ENCODE results near the gene AP2A2. TPM values are rescaled to one million over a fixed set of nuclear protein-coding genes. Genes with fewer than 3 reads are reported as not detected.

The AP2A2 gene
- total RNA-seq, 6 experiments from 2014 or later: 41.4 to 66.7 (median 53.8) TPM

DNA sequence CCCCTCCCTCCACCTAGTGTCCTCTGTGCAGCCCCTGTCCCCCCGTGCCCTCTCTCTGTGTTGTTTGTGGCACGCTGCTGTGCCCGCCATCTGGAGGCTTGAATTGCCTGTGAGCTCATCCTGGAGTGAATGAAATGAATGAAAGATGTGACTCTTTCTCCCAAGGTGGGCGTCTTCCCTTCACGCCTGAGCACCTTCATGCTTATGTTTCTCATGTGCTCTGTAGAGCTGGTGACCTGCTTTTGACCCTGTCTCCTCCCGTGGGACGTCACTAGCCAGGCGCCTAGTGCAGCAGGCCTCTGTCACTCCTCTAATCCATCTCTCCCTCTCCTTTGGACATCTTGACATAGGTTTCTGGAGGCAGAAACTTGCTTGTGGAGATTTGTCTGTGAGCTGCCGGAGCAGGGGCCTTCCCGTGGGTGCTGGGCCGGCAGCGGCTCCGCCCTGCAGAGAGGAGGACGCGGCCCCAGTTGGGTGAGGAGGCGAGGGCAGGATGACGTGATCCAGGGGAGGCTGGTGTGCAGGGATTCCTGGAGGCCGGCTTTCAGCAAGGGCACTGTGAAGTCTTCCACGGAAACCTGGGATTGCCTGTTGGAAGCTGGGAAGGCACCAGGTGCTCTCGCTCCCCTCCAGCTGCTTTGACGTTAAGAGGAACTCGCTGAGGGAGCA is 70.2 kb downstream of the AP2A2 start:
- H3K4me1 ChIP-seq: no peaks in the 10 kb centered on the region
- DNase-seq: no peak
- H3K27me3 ChIP-seq: no peaks in the 10 kb centered on the region
- intact Hi-C loops (cut with DNase I): no loop called here
- no peak for ATAC-seq
- TF ChIP-seq POLR2A (IDR thresholded peaks at IDR 0.05): no peak
- H3K9me3 ChIP-seq: no peaks in the 10 kb centered on the region
- peaks cover 0 to 45% (median 24%) of the 10 kb centered on the region in 4 donors for H3K36me3 ChIP-seq
- WGBS (ENCODE audit: insufficient coverage, low coverage, low lambda C conversion rate, missing lambda C conversion rate): 74% methylated on average over 10 of the region's 22 CpGs
- H3K4me3 ChIP-seq: no peak overlapping the region
- no peak overlapping the region for H3K27ac ChIP-seq

DNA sequence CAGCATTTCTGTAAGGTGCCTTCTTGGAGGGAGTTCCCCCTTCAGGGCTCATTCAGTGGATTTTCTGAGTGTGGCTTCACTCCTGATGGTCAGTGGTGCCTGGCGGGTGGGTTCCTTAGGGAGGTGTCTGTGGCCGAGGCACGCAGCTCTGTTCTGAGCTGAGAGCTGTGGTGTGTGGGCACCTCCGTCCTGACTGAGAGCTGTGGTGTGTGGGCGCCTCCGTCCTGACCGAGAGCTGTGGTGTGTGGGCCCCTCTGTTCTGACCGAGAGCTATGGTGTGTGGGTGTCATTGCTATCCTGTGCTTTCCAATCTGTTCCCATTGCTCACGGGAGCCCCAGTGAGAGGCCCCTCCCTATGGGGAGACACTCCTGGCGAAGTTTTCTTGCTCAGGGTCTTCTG is 71.0 kb downstream of the AP2A2 start:
- WGBS (ENCODE audit: insufficient coverage, low coverage, low lambda C conversion rate, missing lambda C conversion rate): 80% methylated on average over 1 of the region's 10 CpGs
- Histone ChIP-seq H3K27me3 (no peaks in the 10 kb centered on the region), H3K4me3 (no peak overlapping the region), H3K9me3 (no peaks in the 10 kb centered on the region), H3K4me1 (no peaks in the 10 kb centered on the region), H3K27ac (no peak overlapping the region), H3K36me3 (peaks cover 0 to 53% (median 26%) of the 10 kb centered on the region in 4 donors)
- intact Hi-C loops (cut with DNase I): no loop called here
- DNase-seq: no peak
- no peak for ATAC-seq
- TF ChIP-seq POLR2A (IDR thresholded peaks at IDR 0.05): no peak
- TF ChIP-seq, protein P1, sequence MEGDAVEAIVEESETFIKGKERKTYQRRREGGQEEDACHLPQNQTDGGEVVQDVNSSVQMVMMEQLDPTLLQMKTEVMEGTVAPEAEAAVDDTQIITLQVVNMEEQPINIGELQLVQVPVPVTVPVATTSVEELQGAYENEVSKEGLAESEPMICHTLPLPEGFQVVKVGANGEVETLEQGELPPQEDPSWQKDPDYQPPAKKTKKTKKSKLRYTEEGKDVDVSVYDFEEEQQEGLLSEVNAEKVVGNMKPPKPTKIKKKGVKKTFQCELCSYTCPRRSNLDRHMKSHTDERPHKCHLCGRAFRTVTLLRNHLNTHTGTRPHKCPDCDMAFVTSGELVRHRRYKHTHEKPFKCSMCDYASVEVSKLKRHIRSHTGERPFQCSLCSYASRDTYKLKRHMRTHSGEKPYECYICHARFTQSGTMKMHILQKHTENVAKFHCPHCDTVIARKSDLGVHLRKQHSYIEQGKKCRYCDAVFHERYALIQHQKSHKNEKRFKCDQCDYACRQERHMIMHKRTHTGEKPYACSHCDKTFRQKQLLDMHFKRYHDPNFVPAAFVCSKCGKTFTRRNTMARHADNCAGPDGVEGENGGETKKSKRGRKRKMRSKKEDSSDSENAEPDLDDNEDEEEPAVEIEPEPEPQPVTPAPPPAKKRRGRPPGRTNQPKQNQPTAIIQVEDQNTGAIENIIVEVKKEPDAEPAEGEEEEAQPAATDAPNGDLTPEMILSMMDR (IDR thresholded peaks at IDR 0.05): no peak

DNA sequence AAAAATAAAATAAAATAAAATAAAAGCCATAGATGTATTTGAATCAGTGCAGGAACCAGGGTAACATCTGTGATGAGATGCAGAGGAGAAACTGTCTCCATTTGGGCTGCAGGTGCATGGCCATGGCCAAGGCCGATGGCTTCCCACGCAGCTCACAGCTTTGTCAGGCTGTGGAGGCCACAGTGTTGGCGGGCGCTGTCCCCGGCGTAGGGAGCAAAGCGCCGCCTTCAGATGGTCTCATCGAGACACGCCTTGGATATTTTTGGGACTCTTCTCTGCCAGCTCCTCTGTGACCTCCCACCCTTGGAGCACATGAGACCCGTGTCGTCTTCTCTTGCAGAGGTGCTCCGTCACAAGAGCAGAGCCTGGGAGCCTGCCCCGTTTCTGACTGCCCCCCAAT is 72.2 kb downstream of the AP2A2 start:
- Histone ChIP-seq H3K9me3 (no peaks in the 10 kb centered on the region), H3K36me3 (peaks cover 0 to 56% (median 28%) of the 10 kb centered on the region in 4 donors), H3K4me1 (no peaks in the 10 kb centered on the region), H3K27ac (no peak overlapping the region), H3K27me3 (no peaks in the 10 kb centered on the region), H3K4me3 (no peak overlapping the region)
- TF ChIP-seq POLR2A (IDR thresholded peaks at IDR 0.05): no peak
- TF ChIP-seq, protein P1 (IDR thresholded peaks at IDR 0.05): no peak
- ATAC-seq: no peak
- 81% methylated on average over 5 of the region's 14 CpGs for WGBS (ENCODE audit: insufficient coverage, low coverage, low lambda C conversion rate, missing lambda C conversion rate)
- DNase-seq: no peak
- intact Hi-C loops (cut with DNase I): no loop called here

DNA sequence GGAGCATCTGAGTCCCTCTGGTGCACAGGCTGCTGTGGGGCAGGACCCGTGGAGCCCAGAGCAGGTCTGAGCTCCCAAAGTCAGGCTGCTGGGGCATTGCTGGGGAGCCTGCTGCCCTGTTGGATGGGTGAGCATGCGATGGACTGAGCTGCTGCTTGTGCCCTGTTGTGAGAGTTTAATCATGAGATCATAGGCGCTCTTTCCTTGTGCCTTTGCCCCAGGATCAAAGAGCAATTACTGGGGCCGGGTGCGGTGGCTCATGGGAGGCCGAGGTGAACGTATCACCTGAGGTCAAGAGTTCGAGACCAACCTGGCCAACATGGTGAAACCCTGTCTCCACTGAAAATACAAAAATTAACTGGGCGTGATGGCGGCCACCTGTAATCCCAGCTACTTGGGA is 73.3 kb downstream of the AP2A2 start:
- intact Hi-C loops (cut with DNase I): no loop called here
- no peaks in the 10 kb centered on the region for H3K4me1 ChIP-seq
- peaks cover 0 to 54% (median 26%) of the 10 kb centered on the region in 4 donors for H3K36me3 ChIP-seq
- peak; percentile 49 to 79 (median 65) for ATAC-seq
- no CpG with 5 or more reads among the region's 10 CpGs for WGBS (ENCODE audit: insufficient coverage, low coverage, low lambda C conversion rate, missing lambda C conversion rate)
- peak overlapping the region in 1 of 3 donors; percentile 31 for H3K27ac ChIP-seq
- no peaks in the 10 kb centered on the region for H3K27me3 ChIP-seq
- no peaks in the 10 kb centered on the region for H3K9me3 ChIP-seq
- no peak for DNase-seq
- no peak overlapping the region for H3K4me3 ChIP-seq
- no peak for TF ChIP-seq POLR2A (IDR thresholded peaks at IDR 0.05)
- TF ChIP-seq, protein P1 (IDR thresholded peaks at IDR 0.05): no peak

DNA sequence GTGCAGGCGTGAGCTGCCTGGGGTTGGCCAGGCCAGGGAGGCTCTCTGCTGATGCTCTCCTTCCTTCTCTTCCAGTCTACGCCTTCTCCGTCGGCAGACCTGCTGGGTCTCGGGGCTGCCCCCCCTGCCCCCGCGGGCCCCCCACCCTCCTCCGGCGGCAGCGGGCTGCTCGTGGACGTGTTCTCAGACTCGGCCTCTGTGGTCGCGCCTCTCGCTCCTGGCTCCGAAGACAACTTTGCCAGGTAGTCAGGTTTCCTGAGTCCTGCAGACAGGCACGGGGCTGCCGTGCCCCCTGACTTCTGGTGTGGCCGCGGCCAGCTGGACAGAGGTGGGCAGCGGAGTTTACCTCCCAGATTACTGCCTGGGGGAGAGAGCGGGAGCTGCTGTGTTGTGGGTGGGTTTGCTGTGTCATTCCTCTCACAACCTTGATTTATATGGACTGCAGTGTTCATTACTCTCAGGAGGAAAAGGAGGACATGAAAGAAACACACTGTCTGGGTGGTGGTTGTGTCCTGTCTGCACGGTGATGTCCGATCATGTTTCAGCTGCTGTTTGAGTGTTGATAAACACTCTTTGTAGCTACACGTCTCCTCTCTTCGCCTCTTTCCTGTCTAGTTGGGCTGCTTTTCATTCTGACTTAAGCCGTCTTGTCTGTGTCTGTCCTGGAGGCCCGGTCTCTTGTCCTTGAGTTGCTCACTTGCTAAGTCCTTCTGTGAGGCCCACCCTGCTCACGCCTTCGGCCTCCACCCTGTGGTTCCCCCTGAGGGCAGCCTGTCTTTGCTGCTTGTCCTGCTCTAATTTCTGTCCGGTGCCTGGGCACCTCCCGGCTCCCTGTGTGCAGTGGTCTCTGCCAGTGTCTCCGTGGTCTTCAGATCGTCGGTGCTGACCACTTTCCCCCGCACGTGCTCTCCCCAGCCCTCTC is 74.9 kb downstream of the AP2A2 start:
- DNase-seq (no peak), ATAC-seq (peak in 1 of 4 donors; percentile 7)
- TF ChIP-seq POLR2A (IDR thresholded peaks at IDR 0.05): no peak
- TF ChIP-seq, protein P1 (IDR thresholded peaks at IDR 0.05): no peak
- WGBS (ENCODE audit: insufficient coverage, low coverage, low lambda C conversion rate, missing lambda C conversion rate): 95% methylated on average over 20 of the region's 38 CpGs
- H3K27me3 ChIP-seq: no peaks in the 10 kb centered on the region
- no peaks in the 10 kb centered on the region for H3K4me1 ChIP-seq
- no peaks in the 10 kb centered on the region for H3K9me3 ChIP-seq
- intact Hi-C loops (cut with DNase I): no loop called here
- H3K36me3 ChIP-seq: peaks cover 0 to 58% (median 27%) of the 10 kb centered on the region in 4 donors
- no peak overlapping the region for H3K27ac ChIP-seq
- H3K4me3 ChIP-seq: no peak overlapping the region
